MCF 10A (cell line): Measurements from ENCODE around the gene SBF2. TPM values are rescaled to one million over a fixed set of nuclear protein-coding genes. Genes with fewer than 3 reads are reported as not detected.
"Not testable (repeated sequence)": the region's sequence is repeated elsewhere in the genome, so short reads cannot be mapped to it uniquely, and the experiment has no call there.

Experiments
- BruUV-seq: library from RNA; stranded (reverse); fragments of 400-500 nt; replicated peaks from 2 replicates; lab custom pipeline; 2021; lab: Mats Ljungman, UMichigan
- CTCF ChIA-PET: fragments of 300-600 bp; sonication (Branson Sonifier 250); formaldehyde crosslinking; extraction: SDS; loops from one replicate; lab custom pipeline; 2021; ENCODE audit warnings: antibody characterized with exemption, inconsistent platforms; lab: Yijun Ruan, JAX
- POLR2A ChIA-PET: fragments of 300-600, 350-650 bp; sonication (Branson Sonifier 250); formaldehyde crosslinking; extraction: SDS; loops from one replicate; lab custom pipeline; 2020; ENCODE audit warnings: antibody characterized with exemption, inconsistent platforms; lab: Yijun Ruan, JAX
- DNase-seq: peaks from one replicate; pipeline ENCODE4 v3.0.0-alpha.2; 2018; ENCODE audit not compliant: unreplicated experiment
- H3K27ac Mint-ChIP-seq: one replicate; pipeline ENCODE4 v1.8.0; 2022; ENCODE audit warnings: mild to moderate bottlenecking, low read depth, mixed read lengths; ENCODE audit not compliant: unreplicated experiment
- H3K27me3 Mint-ChIP-seq: one replicate; pipeline ENCODE4 v1.8.0; 2022; ENCODE audit warnings: mixed read lengths; ENCODE audit not compliant: insufficient read depth, unreplicated experiment
- H3K36me3 Mint-ChIP-seq: one replicate; pipeline ENCODE4 v1.8.0; 2022; ENCODE audit warnings: mild to moderate bottlenecking, moderate library complexity, mixed read lengths; ENCODE audit not compliant: insufficient read depth, unreplicated experiment
- H3K4me1 Mint-ChIP-seq: one replicate; pipeline ENCODE4 v1.8.0; 2022; ENCODE audit warnings: mixed read lengths; ENCODE audit not compliant: insufficient read depth, unreplicated experiment
- H3K4me3 Mint-ChIP-seq: one replicate; pipeline ENCODE4 v1.8.0; 2022; ENCODE audit warnings: mild to moderate bottlenecking, moderate library complexity, mixed read lengths; ENCODE audit not compliant: unreplicated experiment
- H3K9me3 Mint-ChIP-seq: one replicate; pipeline ENCODE4 v1.8.0; 2022; ENCODE audit warnings: mixed read lengths; ENCODE audit not compliant: unreplicated experiment
- intact Hi-C: fragments of 100-400 bp; cut with micrococcal nuclease; formaldehyde crosslinking; loops from 2 replicates; pipeline ENCODE4 v1.14.1; 2022
- total RNA-seq: library from RNA; stranded (reverse); gene quantifications from 2 replicates; pipeline ENCODE4 v1.2.3, GENCODE V29; 2022
- TF ChIP-seq, protein P1 (sequence below): fragments of 200-600 bp; IDR thresholded peaks from one replicate; pipeline ENCODE4 v1.8.0; 2022; ENCODE audit warnings: antibody characterized with exemption, mild to moderate bottlenecking; ENCODE audit not compliant: unreplicated experiment

SBF2 gene
- total RNA-seq, 1 experiment from 2014 or later, result 28.3 TPM

GRCh38 chr11:10265936-10266335, 28.1 kb downstream of the SBF2 start:
- Mint-ChIP-seq H3K4me1 (peaks cover 25% of the 10 kb centered on the region), H3K27me3 (no peaks in the 10 kb centered on the region), H3K4me3 (no peak overlapping the region), H3K36me3 (peaks cover 4% of the 10 kb centered on the region), H3K9me3 (no peaks in the 10 kb centered on the region), H3K27ac (no peak overlapping the region)
- TF ChIP-seq, protein P1, sequence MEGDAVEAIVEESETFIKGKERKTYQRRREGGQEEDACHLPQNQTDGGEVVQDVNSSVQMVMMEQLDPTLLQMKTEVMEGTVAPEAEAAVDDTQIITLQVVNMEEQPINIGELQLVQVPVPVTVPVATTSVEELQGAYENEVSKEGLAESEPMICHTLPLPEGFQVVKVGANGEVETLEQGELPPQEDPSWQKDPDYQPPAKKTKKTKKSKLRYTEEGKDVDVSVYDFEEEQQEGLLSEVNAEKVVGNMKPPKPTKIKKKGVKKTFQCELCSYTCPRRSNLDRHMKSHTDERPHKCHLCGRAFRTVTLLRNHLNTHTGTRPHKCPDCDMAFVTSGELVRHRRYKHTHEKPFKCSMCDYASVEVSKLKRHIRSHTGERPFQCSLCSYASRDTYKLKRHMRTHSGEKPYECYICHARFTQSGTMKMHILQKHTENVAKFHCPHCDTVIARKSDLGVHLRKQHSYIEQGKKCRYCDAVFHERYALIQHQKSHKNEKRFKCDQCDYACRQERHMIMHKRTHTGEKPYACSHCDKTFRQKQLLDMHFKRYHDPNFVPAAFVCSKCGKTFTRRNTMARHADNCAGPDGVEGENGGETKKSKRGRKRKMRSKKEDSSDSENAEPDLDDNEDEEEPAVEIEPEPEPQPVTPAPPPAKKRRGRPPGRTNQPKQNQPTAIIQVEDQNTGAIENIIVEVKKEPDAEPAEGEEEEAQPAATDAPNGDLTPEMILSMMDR, result no peak
- intact Hi-C loops, result no loop called here
- no peak for DNase-seq
- BruUV-seq, result no TSS peak
- ChIA-PET POLR2A (interaction anchor here (0.6 to 1.1 kb wide), 3 partner anchors 10 to 1127 kb away, joined by 3 to 4 read pairs (median 3); no protein-coding TSS in a partner anchor), CTCF (interaction anchor here (1.0 to 1.2 kb wide), 2 partner anchors 11 to 58 kb away, joined by 3 read pairs; no protein-coding TSS in a partner anchor)

GRCh38 chr11:10264716-10265115, 29.3 kb downstream of the SBF2 start:
- H3K27ac Mint-ChIP-seq, H3K36me3 Mint-ChIP-seq, H3K4me3 Mint-ChIP-seq, intact Hi-C loops, H3K27me3 Mint-ChIP-seq, BruUV-seq, DNase-seq, H3K9me3 Mint-ChIP-seq: not testable (repeated sequence)
- peaks cover 31% of the 10 kb centered on the region for H3K4me1 Mint-ChIP-seq
- ChIA-PET CTCF (interaction anchor here (1.2 kb wide), 1 partner anchor 56 kb away, joined by 3 read pairs; no protein-coding TSS in a partner anchor), POLR2A (interaction anchor here (0.9 kb wide), 1 partner anchor 9 kb away, joined by 3 read pairs; no protein-coding TSS in a partner anchor)

DNA sequence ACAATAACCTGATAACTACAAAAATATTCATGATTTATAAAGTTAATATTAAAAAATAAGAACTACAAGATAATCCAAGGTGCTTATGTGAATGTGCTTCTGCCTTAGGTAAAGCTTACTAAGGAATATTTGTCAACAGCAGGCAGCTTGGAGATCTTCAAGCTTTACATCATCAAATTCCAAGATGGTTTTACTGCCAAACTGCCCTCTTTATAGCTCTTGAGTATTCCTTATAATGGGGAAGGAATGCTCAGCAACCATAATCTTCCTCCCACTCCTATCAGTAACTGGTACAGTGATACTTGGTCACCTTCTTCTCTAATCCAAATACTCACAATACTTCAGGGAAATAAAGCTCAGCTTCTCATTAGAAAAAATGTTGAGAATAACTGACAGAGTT, 30.1 kb downstream of the SBF2 start:
- no peak for DNase-seq
- ChIA-PET POLR2A (interaction anchor here (1.5 kb wide), 1 partner anchor 56 kb away, joined by 3 read pairs; no protein-coding TSS in a partner anchor), CTCF (interaction anchor here (0.7 kb wide), 2 partner anchors 56 to 65 kb away, joined by 3 read pairs; no protein-coding TSS in a partner anchor)
- Mint-ChIP-seq H3K27me3 (no peaks in the 10 kb centered on the region), H3K4me1 (peaks cover 27% of the 10 kb centered on the region), H3K4me3 (no peak overlapping the region), H3K9me3 (no peaks in the 10 kb centered on the region), H3K27ac (no peak overlapping the region), H3K36me3 (peaks cover 3% of the 10 kb centered on the region)
- intact Hi-C loops, result no loop called here
- no TSS peak for BruUV-seq
- TF ChIP-seq, protein P1, result no peak

GRCh38 chr11:10261821-10262220, 32.2 kb downstream of the SBF2 start:
- TF ChIP-seq, protein P1, result no peak
- no peak overlapping the region for H3K4me3 Mint-ChIP-seq
- peaks cover 31% of the 10 kb centered on the region for H3K4me1 Mint-ChIP-seq
- H3K36me3 Mint-ChIP-seq, result no peaks in the 10 kb centered on the region
- no peak overlapping the region for H3K27ac Mint-ChIP-seq
- ChIA-PET CTCF (no interaction called here), POLR2A (no interaction called here)
- no TSS peak for BruUV-seq
- intact Hi-C loops, result no loop called here
- DNase-seq, result no peak
- H3K27me3 Mint-ChIP-seq, result no peaks in the 10 kb centered on the region
- H3K9me3 Mint-ChIP-seq, result no peaks in the 10 kb centered on the region
